ENCODE data around the gene NHSL1. TPM values are rescaled to one million over a fixed set of nuclear protein-coding genes. Genes with fewer than 3 reads are reported as not detected.
"Not testable (repeated sequence)": the region's sequence is repeated elsewhere in the genome, so short reads cannot be mapped to it uniquely, and the experiment has no call there.

The NHSL1 gene
- total RNA-seq, 1 donor from 2014 or later, result 72.3 TPM

GRCh38 chr6:138427701-138428100, 71.6 kb downstream of the NHSL1 start:
- H3K4me1 Mint-ChIP-seq (ENCODE audit: unreplicated experiment), result peaks cover 43% of the 10 kb centered on the region
- TF ChIP-seq, protein P1, sequence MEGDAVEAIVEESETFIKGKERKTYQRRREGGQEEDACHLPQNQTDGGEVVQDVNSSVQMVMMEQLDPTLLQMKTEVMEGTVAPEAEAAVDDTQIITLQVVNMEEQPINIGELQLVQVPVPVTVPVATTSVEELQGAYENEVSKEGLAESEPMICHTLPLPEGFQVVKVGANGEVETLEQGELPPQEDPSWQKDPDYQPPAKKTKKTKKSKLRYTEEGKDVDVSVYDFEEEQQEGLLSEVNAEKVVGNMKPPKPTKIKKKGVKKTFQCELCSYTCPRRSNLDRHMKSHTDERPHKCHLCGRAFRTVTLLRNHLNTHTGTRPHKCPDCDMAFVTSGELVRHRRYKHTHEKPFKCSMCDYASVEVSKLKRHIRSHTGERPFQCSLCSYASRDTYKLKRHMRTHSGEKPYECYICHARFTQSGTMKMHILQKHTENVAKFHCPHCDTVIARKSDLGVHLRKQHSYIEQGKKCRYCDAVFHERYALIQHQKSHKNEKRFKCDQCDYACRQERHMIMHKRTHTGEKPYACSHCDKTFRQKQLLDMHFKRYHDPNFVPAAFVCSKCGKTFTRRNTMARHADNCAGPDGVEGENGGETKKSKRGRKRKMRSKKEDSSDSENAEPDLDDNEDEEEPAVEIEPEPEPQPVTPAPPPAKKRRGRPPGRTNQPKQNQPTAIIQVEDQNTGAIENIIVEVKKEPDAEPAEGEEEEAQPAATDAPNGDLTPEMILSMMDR (IDR thresholded peaks at IDR 0.05; ENCODE audit: unreplicated experiment), result no peak
- H3K27me3 Mint-ChIP-seq (ENCODE audit: unreplicated experiment), result peaks cover 6% of the 10 kb centered on the region
- no peaks in the 10 kb centered on the region for H3K9me3 Mint-ChIP-seq (ENCODE audit: unreplicated experiment)
- DNase-seq (ENCODE audit: low spot score), result no peak
- no peak overlapping the region for H3K27ac Mint-ChIP-seq (ENCODE audit: unreplicated experiment)
- H3K36me3 Mint-ChIP-seq (ENCODE audit: low read depth, unreplicated experiment), result peaks cover 40% of the 10 kb centered on the region
- no peak overlapping the region for H3K4me3 Mint-ChIP-seq (ENCODE audit: unreplicated experiment)

GRCh38 chr6:138426500-138427123, 72.7 kb downstream of the NHSL1 start:
- no peak for DNase-seq (ENCODE audit: low spot score)
- TF ChIP-seq, protein P1 (IDR thresholded peaks at IDR 0.05; ENCODE audit: unreplicated experiment), result no peak
- no peak overlapping the region for H3K27ac Mint-ChIP-seq (ENCODE audit: unreplicated experiment)
- no peak overlapping the region for H3K4me3 Mint-ChIP-seq (ENCODE audit: unreplicated experiment)
- H3K9me3 Mint-ChIP-seq (ENCODE audit: unreplicated experiment), result no peaks in the 10 kb centered on the region
- peaks cover 32% of the 10 kb centered on the region for H3K4me1 Mint-ChIP-seq (ENCODE audit: unreplicated experiment)
- peaks cover 32% of the 10 kb centered on the region for H3K36me3 Mint-ChIP-seq (ENCODE audit: low read depth, unreplicated experiment)
- peaks cover 4% of the 10 kb centered on the region for H3K27me3 Mint-ChIP-seq (ENCODE audit: unreplicated experiment)

DNA sequence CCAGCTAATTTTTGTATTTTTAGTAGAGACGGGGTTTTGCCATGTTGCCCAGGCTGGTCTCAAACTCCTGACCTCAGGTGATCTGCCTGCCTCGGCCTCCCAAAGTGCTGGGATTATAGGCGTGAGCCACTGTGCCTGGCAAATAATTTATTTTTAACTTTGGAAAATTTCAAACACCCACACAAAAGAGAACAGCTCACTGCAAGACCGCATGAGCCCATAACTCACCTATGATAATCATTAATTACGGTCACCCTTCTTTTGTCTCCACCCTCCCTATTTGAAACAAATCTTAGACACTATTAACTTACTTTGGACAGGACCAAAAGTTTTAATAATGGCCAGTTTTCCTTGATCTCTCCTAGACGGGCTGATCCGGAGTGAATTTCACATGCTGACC, 74.0 kb downstream of the NHSL1 start:
- peaks cover 19% of the 10 kb centered on the region for H3K4me1 Mint-ChIP-seq (ENCODE audit: unreplicated experiment)
- not testable (repeated sequence) for H3K9me3 Mint-ChIP-seq (ENCODE audit: unreplicated experiment); DNase-seq (ENCODE audit: low spot score); H3K27me3 Mint-ChIP-seq (ENCODE audit: unreplicated experiment); H3K4me3 Mint-ChIP-seq (ENCODE audit: unreplicated experiment)
- H3K27ac Mint-ChIP-seq (ENCODE audit: unreplicated experiment), result peak overlapping the region; percentile 44
- peaks cover 28% of the 10 kb centered on the region for H3K36me3 Mint-ChIP-seq (ENCODE audit: low read depth, unreplicated experiment)

GRCh38 chr6:138424004-138424904, 75.0 kb downstream of the NHSL1 start:
- no peak for DNase-seq (ENCODE audit: low spot score)
- Mint-ChIP-seq H3K9me3 (ENCODE audit: unreplicated experiment) (no peaks in the 10 kb centered on the region), H3K27me3 (ENCODE audit: unreplicated experiment) (peaks cover 7% of the 10 kb centered on the region), H3K4me1 (ENCODE audit: unreplicated experiment) (peaks cover 9% of the 10 kb centered on the region), H3K4me3 (ENCODE audit: unreplicated experiment) (no peak overlapping the region), H3K27ac (ENCODE audit: unreplicated experiment) (no peak overlapping the region), H3K36me3 (ENCODE audit: low read depth, unreplicated experiment) (peaks cover 26% of the 10 kb centered on the region)
- TF ChIP-seq, protein P1 (IDR thresholded peaks at IDR 0.05; ENCODE audit: unreplicated experiment), result no peak

GRCh38 chr6:138422861-138423260, 76.4 kb downstream of the NHSL1 start:
- H3K27me3 Mint-ChIP-seq (ENCODE audit: unreplicated experiment), result peaks cover 8% of the 10 kb centered on the region
- no peak for DNase-seq (ENCODE audit: low spot score)
- TF ChIP-seq, protein P1 (IDR thresholded peaks at IDR 0.05; ENCODE audit: unreplicated experiment), result no peak
- H3K36me3 Mint-ChIP-seq (ENCODE audit: low read depth, unreplicated experiment), result peaks cover 28% of the 10 kb centered on the region
- H3K4me3 Mint-ChIP-seq (ENCODE audit: unreplicated experiment), result no peak overlapping the region
- H3K9me3 Mint-ChIP-seq (ENCODE audit: unreplicated experiment), result no peaks in the 10 kb centered on the region
- peaks cover 6% of the 10 kb centered on the region for H3K4me1 Mint-ChIP-seq (ENCODE audit: unreplicated experiment)
- no peak overlapping the region for H3K27ac Mint-ChIP-seq (ENCODE audit: unreplicated experiment)

Data from endothelial cell (in vitro differentiated cells).